SK-N-MC (cell line): Measurements from ENCODE around the gene OSM.

Experiments
- EZH2 ChIP-seq: fragments of 200-600 bp; sonication (generic); IDR thresholded peaks from one replicate; pipeline ENCODE4 v1.6.1; 2017; ENCODE audit warnings: antibody characterized with exemption
- FOXP2 ChIP-seq: optimal IDR thresholded peaks from 2 replicates; pipeline ENCODE3; 2011; ENCODE audit warnings: mild to moderate bottlenecking, moderate library complexity; ENCODE audit not compliant: insufficient read depth; ENCODE audit errors: extremely low read length, control extremely low read depth
- POLR2AphosphoS5 ChIP-seq: IDR thresholded peaks from 2 replicates; pipeline ENCODE4 v1.6.1; 2012; ENCODE audit warnings: mild to moderate bottlenecking, low read depth, low read length, borderline replicate concordance

- TF ChIP-seq EZH2: no peak
- TF ChIP-seq POLR2AphosphoS5: no peak
- no peak for TF ChIP-seq FOXP2
These were observed 31.7 kb downstream of the OSM start for GRCh38 chr22:30234786-30235470.
